ENCODE results near the gene CLUH. TPM values are rescaled to one million over a fixed set of nuclear protein-coding genes. Genes with fewer than 3 reads are reported as not detected.
"Not testable (repeated sequence)": the region's sequence is repeated elsewhere in the genome, so short reads cannot be mapped to it uniquely, and the experiment has no call there.

The CLUH gene
- total and polyA plus RNA-seq, 12 donors = 55.6 to 198 (median 167) TPM

DNA sequence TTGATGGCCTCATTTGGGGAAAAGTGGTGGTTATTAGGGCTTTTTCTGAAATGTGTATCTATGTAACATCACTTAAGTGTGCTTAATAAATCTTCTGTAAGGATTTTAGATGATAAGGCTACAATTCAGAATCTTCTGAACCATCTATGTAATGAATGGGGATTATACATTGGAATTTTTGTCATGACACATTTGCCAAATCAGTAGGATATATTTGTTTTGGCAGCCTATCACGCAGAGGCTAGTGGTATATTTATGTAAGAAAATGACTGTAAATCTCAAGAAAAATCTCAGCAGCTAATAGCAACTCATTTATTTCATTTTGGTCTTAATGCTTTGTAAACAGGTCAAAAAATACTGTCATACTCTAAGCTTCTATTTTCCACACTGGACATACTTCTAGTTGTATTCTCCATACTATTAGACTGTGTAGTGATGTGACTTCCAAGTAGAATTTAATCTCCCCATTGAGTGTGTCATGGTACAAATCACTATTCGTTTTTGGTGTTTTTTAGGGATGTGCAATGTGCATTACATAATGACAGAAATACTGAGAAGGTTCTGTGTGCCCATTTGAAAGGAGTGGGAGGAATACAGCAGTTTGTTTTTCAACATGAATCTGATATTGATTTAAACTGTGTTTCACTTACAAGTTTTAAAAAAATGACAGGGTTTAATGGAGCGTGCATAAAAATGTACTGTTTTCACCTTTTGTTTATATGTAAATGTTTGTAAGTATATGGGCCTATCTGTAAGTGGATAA, 29.2 kb downstream of the CLUH start:
- ATAC-seq = no peak
- TF ChIP-seq, protein P1, sequence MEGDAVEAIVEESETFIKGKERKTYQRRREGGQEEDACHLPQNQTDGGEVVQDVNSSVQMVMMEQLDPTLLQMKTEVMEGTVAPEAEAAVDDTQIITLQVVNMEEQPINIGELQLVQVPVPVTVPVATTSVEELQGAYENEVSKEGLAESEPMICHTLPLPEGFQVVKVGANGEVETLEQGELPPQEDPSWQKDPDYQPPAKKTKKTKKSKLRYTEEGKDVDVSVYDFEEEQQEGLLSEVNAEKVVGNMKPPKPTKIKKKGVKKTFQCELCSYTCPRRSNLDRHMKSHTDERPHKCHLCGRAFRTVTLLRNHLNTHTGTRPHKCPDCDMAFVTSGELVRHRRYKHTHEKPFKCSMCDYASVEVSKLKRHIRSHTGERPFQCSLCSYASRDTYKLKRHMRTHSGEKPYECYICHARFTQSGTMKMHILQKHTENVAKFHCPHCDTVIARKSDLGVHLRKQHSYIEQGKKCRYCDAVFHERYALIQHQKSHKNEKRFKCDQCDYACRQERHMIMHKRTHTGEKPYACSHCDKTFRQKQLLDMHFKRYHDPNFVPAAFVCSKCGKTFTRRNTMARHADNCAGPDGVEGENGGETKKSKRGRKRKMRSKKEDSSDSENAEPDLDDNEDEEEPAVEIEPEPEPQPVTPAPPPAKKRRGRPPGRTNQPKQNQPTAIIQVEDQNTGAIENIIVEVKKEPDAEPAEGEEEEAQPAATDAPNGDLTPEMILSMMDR (IDR thresholded peaks at IDR 0.05) = no peak
- 77 to 86% methylated on average over 3 of the region's 3 CpGs for WGBS, 2 donors
- Histone ChIP-seq H3K9me3 (no peaks in the 10 kb centered on the region), H3K4me3 (no peak overlapping the region), H3K36me3 (peaks cover 0 to 77% (median 47%) of the 10 kb centered on the region in 9 donors), H3K4me1 (peaks cover 0 to 27% (median 16%) of the 10 kb centered on the region in 9 donors), H3K27ac (no peak overlapping the region), H3K27me3 (no peaks in the 10 kb centered on the region)
- DNase-seq = no peak
- intact Hi-C loops (cut with DNase I) = loop anchor here in 3 of 10 donors (10.0 kb wide), 2 partner anchors 88 to 168 kb away; partner anchors contain the start of genes METTL16 (in 2 of the 3) and PAFAH1B1 (in 1 of the 3)

DNA sequence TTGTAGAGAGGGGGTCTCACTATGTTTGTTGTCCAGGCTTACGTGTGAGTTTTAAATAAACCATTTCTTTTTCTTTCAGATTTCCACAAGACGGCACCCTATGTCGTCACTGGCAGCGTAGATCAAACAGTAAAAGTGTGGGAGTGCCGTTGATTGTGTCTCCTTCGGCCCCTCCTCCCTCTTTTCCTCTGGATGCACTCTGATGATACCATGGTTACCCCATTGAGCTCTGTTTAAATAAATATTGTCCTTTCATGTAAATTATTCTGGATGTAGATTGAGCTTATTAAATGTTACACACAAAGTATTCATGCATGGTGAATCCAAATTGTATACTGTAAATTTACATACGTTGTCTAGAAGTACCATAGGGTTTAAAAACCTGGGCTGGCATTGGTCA, 29.9 kb downstream of the CLUH start:
- DNase-seq (no peak), ATAC-seq (no peak)
- peaks cover 0 to 84% (median 49%) of the 10 kb centered on the region in 9 donors for H3K36me3 ChIP-seq
- WGBS, 2 donors = 83 to 85% methylated on average over 7 of the region's 7 CpGs
- intact Hi-C loops (cut with DNase I) = loop anchor here in 3 of 10 donors (10.0 kb wide), 2 partner anchors 87 to 167 kb away; partner anchors contain the start of genes METTL16 (in 2 of the 3) and PAFAH1B1 (in 1 of the 3)
- H3K4me1 ChIP-seq = peaks cover 0 to 20% (median 9%) of the 10 kb centered on the region in 9 donors
- no peak overlapping the region for H3K4me3 ChIP-seq
- no peak overlapping the region for H3K27ac ChIP-seq
- TF ChIP-seq, protein P1 (IDR thresholded peaks at IDR 0.05) = no peak
- no peaks in the 10 kb centered on the region for H3K9me3 ChIP-seq
- no peaks in the 10 kb centered on the region for H3K27me3 ChIP-seq

DNA sequence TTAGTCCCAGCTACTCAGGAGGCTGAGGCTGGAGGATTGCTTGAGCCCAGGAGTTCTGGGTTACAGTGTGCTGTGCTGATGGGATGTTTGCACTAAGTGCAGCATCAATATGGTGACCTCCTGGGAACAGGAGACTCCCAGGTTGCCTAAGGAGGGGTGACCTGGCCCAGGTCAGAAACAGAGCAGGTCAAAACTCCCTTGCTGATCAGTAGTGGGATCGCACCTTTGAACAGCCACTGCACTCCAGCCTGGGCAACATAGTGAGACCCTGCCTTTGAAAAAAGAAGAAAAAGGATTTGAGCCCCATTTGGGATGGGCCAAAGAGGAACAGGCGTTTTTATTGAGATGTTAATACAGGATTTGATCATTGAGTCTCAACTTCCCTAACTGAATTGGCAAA, 30.6 kb downstream of the CLUH start:
- DNase-seq (no peak), ATAC-seq (no peak)
- H3K9me3 ChIP-seq = no peaks in the 10 kb centered on the region
- H3K36me3 ChIP-seq = peaks cover 0 to 91% (median 51%) of the 10 kb centered on the region in 9 donors
- no peak overlapping the region for H3K4me3 ChIP-seq
- no peaks in the 10 kb centered on the region for H3K27me3 ChIP-seq
- TF ChIP-seq, protein P1 (IDR thresholded peaks at IDR 0.05) = no peak
- H3K4me1 ChIP-seq = peaks cover 0 to 13% (median 2%) of the 10 kb centered on the region in 9 donors
- no peak overlapping the region for H3K27ac ChIP-seq
- intact Hi-C loops (cut with DNase I) = loop anchor here in 3 of 10 donors (10.0 kb wide), 2 partner anchors 86 to 166 kb away; partner anchors contain the start of genes METTL16 (in 2 of the 3) and PAFAH1B1 (in 1 of the 3)
- WGBS, 2 donors = 91 to 94% methylated on average over 2 of the region's 2 CpGs

DNA sequence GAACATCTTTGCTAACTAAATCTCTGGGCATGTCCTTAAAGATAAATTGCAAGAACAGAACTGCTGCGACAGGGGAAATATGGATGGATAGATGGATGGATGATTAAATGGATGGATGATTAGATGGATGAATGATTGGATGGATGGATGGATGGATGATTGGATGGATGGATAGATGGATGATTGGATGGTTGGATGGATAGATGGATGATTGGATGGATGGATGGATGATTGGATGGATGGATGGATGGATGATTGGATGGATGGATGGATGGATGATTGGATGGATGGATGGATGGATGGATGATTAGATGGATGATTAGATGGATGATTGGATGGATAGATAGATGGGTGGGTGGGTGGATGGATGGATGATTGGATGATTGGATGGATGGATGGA, 32.3 kb downstream of the CLUH start:
- not testable (repeated sequence) for H3K4me3 ChIP-seq, H3K4me1 ChIP-seq, DNase-seq, H3K27me3 ChIP-seq, ATAC-seq, H3K27ac ChIP-seq, H3K9me3 ChIP-seq
- intact Hi-C loops (cut with DNase I) = loop anchor here in 5 of 10 donors (10.0 kb wide), 1 partner anchor 84 kb away; the partner anchor contains the start of gene PAFAH1B1 (in 5 of the 5)
- 98 to 100% methylated on average over 1 of the region's 1 CpG for WGBS, 2 donors
- peaks cover 0 to 97% (median 64%) of the 10 kb centered on the region in 9 donors for H3K36me3 ChIP-seq
